ENCODE measurements around the gene UBR1. TPM values are rescaled to one million over a fixed set of nuclear protein-coding genes. Genes with fewer than 3 reads are reported as not detected.

UBR1 gene
- total and polyA plus RNA-seq, 2 donors (not counting 1 experiment from before 2014, with no cell fraction given): 18.2 to 45.6 TPM

- Histone ChIP-seq H3K9me3 (ENCODE audit: control insufficient read depth, insufficient read depth, low read depth, low read length) (no peaks in the 10 kb centered on the region), H2AFZ (ENCODE audit: low read length) (no peak overlapping the region), H3K36me3 (ENCODE audit: control insufficient read depth, insufficient read depth, low read length) (no peaks in the 10 kb centered on the region), H3K4me1 (ENCODE audit: control insufficient read depth, extremely low read depth, insufficient read depth, low read length) (no peaks in the 10 kb centered on the region), H3K9ac (ENCODE audit: insufficient read depth, low read length) (no peak overlapping the region), H3K79me2 (ENCODE audit: control insufficient read depth, insufficient read depth, low read length) (no peaks in the 10 kb centered on the region), H3K27me3 (ENCODE audit: control insufficient read depth, insufficient read depth, low read length) (no peaks in the 10 kb centered on the region), H4K20me1 (ENCODE audit: control insufficient read depth, extremely low read depth, insufficient read depth, low read length) (no peaks in the 10 kb centered on the region), H3K4me2 (ENCODE audit: extremely low read depth, insufficient read depth, low read length) (no peak overlapping the region), H3K27ac (ENCODE audit: insufficient read depth, low read length) (no peak overlapping the region), H3K4me3 (replicated peaks in 1 of 4; ENCODE audit: control extremely low read depth in 1 of 4, insufficient read depth in 1 of 4, low read depth in 3 of 4, low read length in 4 of 4) (no peak overlapping the region)
- DNase-seq (ENCODE audit: low read depth in 2 of 2): no peak
- TF ChIP-seq CTCF (conservative IDR thresholded peaks at IDR 0.05 in 1 of 2, IDR thresholded peaks at IDR 0.05 in 1 of 2; ENCODE audit: low read depth in 1 of 2, low read length in 2 of 2) (no peak), EZH2 (IDR thresholded peaks at IDR 0.05; ENCODE audit: low read length, missing control alignments) (no peak)
Observed at GRCh38 chr15:43081283-43081682, 24.6 kb downstream of the UBR1 start.

- no peak for TF ChIP-seq EZH2 (IDR thresholded peaks at IDR 0.05; ENCODE audit: low read length, missing control alignments)
- TF ChIP-seq CTCF (conservative IDR thresholded peaks at IDR 0.05 in 1 of 2, IDR thresholded peaks at IDR 0.05 in 1 of 2; ENCODE audit: low read depth in 1 of 2, low read length in 2 of 2): no peak
Observed at GRCh38 chr15:43071451-43071850, 34.4 kb downstream of the UBR1 start.

GRCh38 chr15:43070893-43071292 lies 34.9 kb downstream of the UBR1 start:
- peaks cover 6% of the 10 kb centered on the region for H3K36me3 ChIP-seq (ENCODE audit: control insufficient read depth, insufficient read depth, low read length)
- H3K4me2 ChIP-seq (ENCODE audit: extremely low read depth, insufficient read depth, low read length): no peak overlapping the region
- no peaks in the 10 kb centered on the region for H3K79me2 ChIP-seq (ENCODE audit: control insufficient read depth, insufficient read depth, low read length)
- no peaks in the 10 kb centered on the region for H3K9me3 ChIP-seq (ENCODE audit: control insufficient read depth, insufficient read depth, low read depth, low read length)
- no peaks in the 10 kb centered on the region for H3K4me1 ChIP-seq (ENCODE audit: control insufficient read depth, extremely low read depth, insufficient read depth, low read length)
- TF ChIP-seq EZH2 (IDR thresholded peaks at IDR 0.05; ENCODE audit: low read length, missing control alignments) (no peak), CTCF (conservative IDR thresholded peaks at IDR 0.05 in 1 of 2, IDR thresholded peaks at IDR 0.05 in 1 of 2; ENCODE audit: low read depth in 1 of 2, low read length in 2 of 2) (no peak)
- no peaks in the 10 kb centered on the region for H4K20me1 ChIP-seq (ENCODE audit: control insufficient read depth, extremely low read depth, insufficient read depth, low read length)
- no peak overlapping the region for H3K9ac ChIP-seq (ENCODE audit: insufficient read depth, low read length)
- H3K4me3 ChIP-seq (replicated peaks in 1 of 4; ENCODE audit: control extremely low read depth in 1 of 4, insufficient read depth in 1 of 4, low read depth in 3 of 4, low read length in 4 of 4): no peak overlapping the region
- H3K27me3 ChIP-seq (ENCODE audit: control insufficient read depth, insufficient read depth, low read length): no peaks in the 10 kb centered on the region
- no peak for DNase-seq (ENCODE audit: low read depth in 2 of 2)
- H2AFZ ChIP-seq (ENCODE audit: low read length): no peak overlapping the region
- no peak overlapping the region for H3K27ac ChIP-seq (ENCODE audit: insufficient read depth, low read length)

More at GRCh38 chr15:43071451-43071850, 34.4 kb downstream of the UBR1 start:
- H3K79me2 ChIP-seq (ENCODE audit: control insufficient read depth, insufficient read depth, low read length): no peaks in the 10 kb centered on the region
- DNase-seq (ENCODE audit: low read depth in 2 of 2): no peak
- no peak overlapping the region for H2AFZ ChIP-seq (ENCODE audit: low read length)
- no peaks in the 10 kb centered on the region for H3K27me3 ChIP-seq (ENCODE audit: control insufficient read depth, insufficient read depth, low read length)
- no peaks in the 10 kb centered on the region for H3K4me1 ChIP-seq (ENCODE audit: control insufficient read depth, extremely low read depth, insufficient read depth, low read length)
- H4K20me1 ChIP-seq (ENCODE audit: control insufficient read depth, extremely low read depth, insufficient read depth, low read length): no peaks in the 10 kb centered on the region
- no peaks in the 10 kb centered on the region for H3K9me3 ChIP-seq (ENCODE audit: control insufficient read depth, insufficient read depth, low read depth, low read length)
- no peak overlapping the region for H3K4me3 ChIP-seq (replicated peaks in 1 of 4; ENCODE audit: control extremely low read depth in 1 of 4, insufficient read depth in 1 of 4, low read depth in 3 of 4, low read length in 4 of 4)
- no peak overlapping the region for H3K4me2 ChIP-seq (ENCODE audit: extremely low read depth, insufficient read depth, low read length)
- H3K9ac ChIP-seq (ENCODE audit: insufficient read depth, low read length): no peak overlapping the region
- H3K27ac ChIP-seq (ENCODE audit: insufficient read depth, low read length): no peak overlapping the region
- peaks cover 6% of the 10 kb centered on the region for H3K36me3 ChIP-seq (ENCODE audit: control insufficient read depth, insufficient read depth, low read length)
